ENCODE data around the gene GBGT1.
A peak's percentile ranks its signal among the peaks of the same experiment; 100 is the strongest.

Gene GBGT1

GRCh38 chr9:133162861-133163503, 732 bp downstream of the GBGT1 start:
- DNase-seq (ENCODE audit: low spot score) = no peak

GRCh38 chr9:133161547-133161950, 2.2 kb downstream of the GBGT1 start:
- no peak for DNase-seq (ENCODE audit: low spot score)

GRCh38 chr9:133160742-133161546, 2.8 kb downstream of the GBGT1 start:
- DNase-seq (ENCODE audit: low spot score) = peak; percentile 89

GRCh38 chr9:133158695-133159094, 5.0 kb downstream of the GBGT1 start:
- no peak for DNase-seq (ENCODE audit: low spot score)

GRCh38 chr9:133155156-133155555, 8.6 kb downstream of the GBGT1 start:
- no peak for DNase-seq (ENCODE audit: low spot score)

- DNase-seq (ENCODE audit: low spot score) = no peak
Measured at GRCh38 chr9:133154097-133154989, 9.4 kb downstream of the GBGT1 start.

- no peak for DNase-seq (ENCODE audit: low spot score)
Measured at GRCh38 chr9:133153227-133154096, 10.3 kb downstream of the GBGT1 start.

- no peak for DNase-seq (ENCODE audit: low spot score)
Measured at GRCh38 chr9:133151601-133152525, 11.9 kb downstream of the GBGT1 start.

GRCh38 chr9:133151041-133151440, 12.7 kb downstream of the GBGT1 start:
- no peak for DNase-seq (ENCODE audit: low spot score)

- peak; percentile 99 for DNase-seq (ENCODE audit: low spot score)
Measured at GRCh38 chr9:133149130-133150015, 14.3 kb downstream of the GBGT1 start.

GRCh38 chr9:133148199-133149129, 15.2 kb downstream of the GBGT1 start:
- peak; percentile 81 for DNase-seq (ENCODE audit: low spot score)

GRCh38 chr9:133147412-133148198, 16.1 kb downstream of the GBGT1 start:
- DNase-seq (ENCODE audit: low spot score) = peak; percentile 85

GRCh38 chr9:133146746-133147411, 16.8 kb downstream of the GBGT1 start:
- no peak for DNase-seq (ENCODE audit: low spot score)

- no peak for DNase-seq (ENCODE audit: low spot score)
Measured at GRCh38 chr9:133144904-133145851, 18.5 kb downstream of the GBGT1 start.

- peak; percentile 77 for DNase-seq (ENCODE audit: low spot score)
Measured at GRCh38 chr9:133144142-133144903, 19.4 kb downstream of the GBGT1 start.
